Left lobe of liver (tissue), 2 donors: ENCODE results near the gene IL20. TPM values are rescaled to one million over a fixed set of nuclear protein-coding genes. Genes with fewer than 3 reads are reported as not detected.

ENCODE experiments used
- ATAC-seq: fragments of 200-7000 bp; cut with Tn5 transposase; one replicate; pipeline ENCODE4 v1.9.1; 2020; ENCODE audit warnings: mild to moderate bottlenecking, moderate library complexity
- DNase-seq: peaks from one replicate; pipeline ENCODE4 v3.0.0-alpha.2; 2020; ENCODE audit warnings: low spot score
- total RNA-seq: library from RNA; stranded (reverse); gene quantifications from one replicate; pipeline ENCODE4 v1.2.1, GENCODE V29; 2021
- donor health status: DM: no; HTN: no; CAD: no; lungs with moderate emphysema.
- donor health status: DM: no; HTN: yes; CAD: no.

IL20 gene
- total RNA-seq, 1 donor from 2014 or later, result not detected

- no peak for ATAC-seq
- DNase-seq, result no peak
Measured at GRCh38 chr1:206898915-206899431, 33.5 kb downstream of the IL20 start.

GRCh38 chr1:206899717-206900116 lies 34.3 kb downstream of the IL20 start:
- no peak for DNase-seq
- ATAC-seq, result no peak

GRCh38 chr1:206900149-206900548 lies 34.7 kb downstream of the IL20 start:
- no peak for ATAC-seq
- no peak for DNase-seq

- DNase-seq (no peak), ATAC-seq (no peak)
Measured at GRCh38 chr1:206901944-206902343, 36.5 kb downstream of the IL20 start.

- no peak for ATAC-seq
- DNase-seq, result no peak
Measured at GRCh38 chr1:206902702-206903101, 37.3 kb downstream of the IL20 start.

GRCh38 chr1:206903687-206904086 lies 38.3 kb downstream of the IL20 start:
- no peak for ATAC-seq
- no peak for DNase-seq

- DNase-seq, result no peak
Measured at GRCh38 chr1:206904423-206905142, 39.2 kb downstream of the IL20 start.

GRCh38 chr1:206905295-206906164 lies 40.1 kb downstream of the IL20 start:
- no peak for ATAC-seq
- DNase-seq, result no peak

More at GRCh38 chr1:206904423-206905142, 39.2 kb downstream of the IL20 start:
- no peak for ATAC-seq

- DNase-seq, result peak; percentile 68
- peak; percentile 58 for ATAC-seq
Measured at GRCh38 chr1:206907304-206907991, 42.0 kb downstream of the IL20 start.

- no peak for DNase-seq
- ATAC-seq, result no peak
Measured at GRCh38 chr1:206908038-206908437, 42.6 kb downstream of the IL20 start.

- peak; percentile 70 for ATAC-seq
- DNase-seq, result peak; percentile 75
Measured at GRCh38 chr1:206909161-206909882, 43.9 kb downstream of the IL20 start.

- peak; percentile 54 for DNase-seq
Measured at GRCh38 chr1:206909883-206910318, 44.5 kb downstream of the IL20 start.

GRCh38 chr1:206911064-206911663 lies 45.7 kb downstream of the IL20 start:
- ATAC-seq, result peak; percentile 42
- DNase-seq, result no peak

More at GRCh38 chr1:206909883-206910318, 44.5 kb downstream of the IL20 start:
- ATAC-seq, result peak; percentile 49

- peak; percentile 69 for DNase-seq
- ATAC-seq, result peak; percentile 81
Measured at GRCh38 chr1:206912445-206913095, 47.1 kb downstream of the IL20 start.

- DNase-seq (no peak), ATAC-seq (no peak)
Measured at GRCh38 chr1:206913766-206914537, 48.5 kb downstream of the IL20 start.

- ATAC-seq, result no peak
Measured at GRCh38 chr1:206915030-206915735, 49.8 kb downstream of the IL20 start.

GRCh38 chr1:206916000-206916709 lies 50.7 kb downstream of the IL20 start:
- ATAC-seq (no peak), DNase-seq (no peak)

More at GRCh38 chr1:206915030-206915735, 49.8 kb downstream of the IL20 start:
- no peak for DNase-seq
